Osteoblast (primary cell): ENCODE measurements around the gene SYPL2. TPM values are rescaled to one million over a fixed set of nuclear protein-coding genes. Genes with fewer than 3 reads are reported as not detected.

Experiments used
- DNase-seq: peaks from one replicate; pipeline ENCODE4 v3.0.0; 2011; ENCODE audit warnings: low spot score, mixed read lengths; ENCODE audit not compliant: insufficient read length; ENCODE audit errors: missing footprints
- H2AFZ ChIP-seq: 2 replicates; pipeline ENCODE4 v1.6.0; 2011; ENCODE audit warnings: mild to moderate bottlenecking, low read length
- H3K27ac ChIP-seq: 2 replicates; pipeline ENCODE4 v1.5.1; 2011; ENCODE audit warnings: mild to moderate bottlenecking, low read depth, low read length, moderate library complexity
- H3K27me3 ChIP-seq: 2 replicates; pipeline ENCODE4 v1.6.0; 2012; ENCODE audit warnings: mild to moderate bottlenecking, control low read depth, inconsistent platforms, low read length, moderate library complexity; ENCODE audit not compliant: insufficient read depth
- H3K36me3 ChIP-seq: 2 replicates; pipeline ENCODE4 v1.5.1; 2011; ENCODE audit warnings: mild to moderate bottlenecking, low read length, control low read depth, moderate library complexity; ENCODE audit not compliant: insufficient read depth
- H3K4me1 ChIP-seq: 2 replicates; pipeline ENCODE4 v1.5.1; 2011; ENCODE audit warnings: mild to moderate bottlenecking, low read length, control low read depth, moderate library complexity; ENCODE audit not compliant: insufficient read depth
- H3K4me2 ChIP-seq: 2 replicates; pipeline ENCODE4 v1.6.0; 2011; ENCODE audit warnings: mild to moderate bottlenecking, low read length; ENCODE audit not compliant: insufficient read depth
- H3K4me3 ChIP-seq: fragments of 200-600 bp; sonication (generic); 3 replicates; pipeline ENCODE4 v1.5.1; 2012; ENCODE audit warnings: mild to moderate bottlenecking, low read length, inconsistent platforms; ENCODE audit not compliant: insufficient read depth
- H3K79me2 ChIP-seq: 2 replicates; pipeline ENCODE4 v1.6.0; 2012; ENCODE audit warnings: mild to moderate bottlenecking, low read length, control low read depth, inconsistent platforms; ENCODE audit not compliant: insufficient read depth
- H3K9me3 ChIP-seq: 2 replicates; pipeline ENCODE4 v1.5.1; 2011; ENCODE audit warnings: low read depth, low read length, control low read depth
- H4K20me1 ChIP-seq: 2 replicates; pipeline ENCODE4 v1.6.0; 2012; ENCODE audit warnings: mild to moderate bottlenecking, low read length, control low read depth; ENCODE audit not compliant: insufficient read depth
- CTCF ChIP-seq: IDR thresholded peaks from 2 replicates; pipeline ENCODE4 v1.5.1; 2011; ENCODE audit warnings: mild to moderate bottlenecking, low read depth, low read length, moderate library complexity; ENCODE audit errors: extremely low read depth
- total RNA-seq: library from RNA; depleted of rRNA; stranded (reverse); fragments of >200 nt; gene quantifications from 2 replicates; pipeline ENCODE4 v1.2.3, GENCODE V29; 2012

SYPL2 gene
- total RNA-seq, 1 donor: 1.8 TPM

DNA sequence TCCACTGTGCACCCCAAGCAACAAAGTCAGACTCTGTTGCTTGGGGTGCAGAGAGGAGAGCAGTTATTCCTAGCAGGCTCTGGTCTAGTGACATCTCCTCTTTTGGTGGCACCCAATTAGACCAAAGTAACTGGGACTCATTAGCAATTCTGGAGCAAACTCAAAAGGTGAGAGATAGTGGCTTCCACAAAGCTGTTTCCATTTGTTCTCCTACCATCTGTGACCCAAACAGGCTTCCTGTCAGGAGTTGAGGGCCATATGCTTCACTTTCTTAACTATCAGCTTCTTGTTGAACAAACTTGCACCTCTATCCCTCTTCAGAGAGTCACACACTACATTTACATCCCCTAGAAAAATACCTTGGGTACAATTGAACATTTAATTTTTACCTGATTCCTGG, 15.9 kb downstream of the SYPL2 start:
- no peak for TF ChIP-seq CTCF

DNA sequence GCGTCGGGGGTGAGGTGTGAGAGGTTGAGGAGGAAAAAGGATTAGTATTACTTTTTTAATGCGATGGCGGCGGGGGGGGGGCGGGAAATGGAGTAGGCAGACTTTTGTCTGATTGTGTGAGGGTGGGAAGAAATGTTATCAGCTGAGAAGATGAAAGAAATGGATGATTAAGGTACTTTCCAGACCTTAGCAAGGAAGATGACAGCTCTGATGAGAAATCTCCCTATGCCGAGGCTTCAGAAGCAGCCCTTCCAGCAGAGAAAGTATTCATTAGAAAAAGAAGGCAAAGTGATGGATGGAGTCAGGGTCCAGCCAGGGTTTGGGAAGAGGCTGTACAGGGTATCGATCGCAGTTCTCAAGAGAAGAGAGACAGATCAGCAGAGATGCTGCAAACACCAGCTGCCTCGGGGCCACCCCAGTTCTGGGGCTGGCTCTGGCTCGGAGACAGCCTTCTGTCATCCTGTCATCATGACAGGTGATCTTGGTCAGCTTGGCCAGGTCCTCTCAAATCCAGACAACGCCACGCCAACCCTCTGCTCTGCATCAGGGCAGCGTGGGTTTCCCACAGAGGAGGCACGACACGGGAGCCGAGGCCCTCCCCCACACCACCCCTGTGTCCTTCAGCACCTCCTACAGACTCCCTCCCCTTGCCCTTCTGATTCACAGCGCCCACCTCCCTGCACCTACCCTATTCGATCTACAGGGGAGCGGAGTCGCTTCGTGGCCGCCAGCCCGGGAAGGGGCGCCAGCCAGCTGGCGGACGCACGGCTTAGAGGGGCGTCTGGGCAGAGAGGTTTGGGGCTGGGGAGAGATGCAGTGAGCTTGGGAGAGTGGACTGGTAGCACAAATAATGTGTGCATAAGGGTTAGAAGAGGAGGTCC, 16.7 kb downstream of the SYPL2 start:
- Histone ChIP-seq H3K79me2 (peaks cover 7% of the 10 kb centered on the region), H3K9me3 (no peaks in the 10 kb centered on the region), H3K27ac (no peak overlapping the region), H3K36me3 (no peaks in the 10 kb centered on the region), H3K4me1 (peaks cover 14% of the 10 kb centered on the region), H2AFZ (peak overlapping the region; percentile 95), H3K4me3 (peak overlapping the region; percentile 81), H3K4me2 (peak overlapping the region; percentile 99), H4K20me1 (no peaks in the 10 kb centered on the region), H3K27me3 (peaks cover 23% of the 10 kb centered on the region)
- peak; percentile 89 for DNase-seq
- TF ChIP-seq CTCF: no peak

More for the DNA sequence above, 15.9 kb downstream of the SYPL2 start:
- Histone ChIP-seq H3K4me1 (peaks cover 14% of the 10 kb centered on the region), H3K4me2 (no peak overlapping the region), H3K36me3 (no peaks in the 10 kb centered on the region), H2AFZ (no peak overlapping the region), H3K27ac (no peak overlapping the region), H3K79me2 (peaks cover 7% of the 10 kb centered on the region), H3K27me3 (peaks cover 23% of the 10 kb centered on the region), H4K20me1 (no peaks in the 10 kb centered on the region), H3K4me3 (no peak overlapping the region), H3K9me3 (no peaks in the 10 kb centered on the region)
- DNase-seq: no peak

DNA sequence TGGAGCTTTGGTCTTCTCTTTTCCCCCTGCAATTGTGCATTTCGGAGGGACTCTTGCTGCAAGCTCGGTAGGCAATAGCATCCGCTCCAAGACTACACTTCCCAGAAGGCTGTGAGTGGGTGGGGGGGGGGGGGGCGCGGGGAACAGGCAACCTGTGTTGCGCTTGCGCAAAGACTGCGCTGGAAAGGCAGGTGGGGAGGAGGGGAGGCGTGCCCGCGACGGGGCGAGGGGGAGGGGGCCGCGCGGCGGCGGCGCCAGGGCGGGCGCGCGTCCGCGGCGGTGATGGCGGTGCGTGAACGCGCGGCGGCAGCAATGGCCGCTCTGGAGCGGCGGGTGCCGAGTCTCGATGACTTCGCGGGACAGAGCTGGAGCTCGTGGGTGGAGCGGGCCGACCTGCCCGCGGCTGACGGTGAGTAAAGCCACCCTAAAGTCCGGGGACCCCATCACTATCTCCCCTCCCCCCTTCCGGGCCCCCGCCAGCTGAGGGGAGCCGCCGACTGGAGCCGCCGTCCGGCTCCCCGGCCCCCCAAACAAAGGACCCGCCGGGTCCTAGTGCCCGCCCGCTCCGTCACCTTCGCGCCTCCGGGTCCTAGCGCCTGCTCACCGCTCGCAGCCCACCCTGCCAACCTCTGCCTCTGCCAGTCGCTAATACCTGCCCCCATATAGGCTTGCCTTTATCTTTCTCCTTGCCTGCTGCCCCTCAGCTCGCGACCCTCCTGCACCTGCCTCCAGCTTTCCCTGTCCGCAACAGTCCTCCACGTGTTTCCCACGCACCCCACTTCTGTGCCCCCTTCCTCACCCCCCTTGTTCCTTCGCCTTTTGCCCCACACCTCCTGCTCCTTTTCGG, 17.5 kb downstream of the SYPL2 start, which contains the start of gene ATXN7L2:
ATXN7L2 (plus strand) TSS at position 234 of the 847 bp plus-strand sequence; CDS start at position 283, 49 bp downstream.
- Histone ChIP-seq H2AFZ (peak within 1 kb of the TSS; percentile 99), H3K27ac (peak within 1 kb of the TSS; percentile 86), H3K4me2 (peak within 1 kb of the TSS; percentile 99), H3K4me1 (peaks cover 14% of the 10 kb centered on the region), H3K9me3 (no peaks in the 10 kb centered on the region), H4K20me1 (no peaks in the 10 kb centered on the region), H3K4me3 (peak within 1 kb of the TSS; percentile 93), H3K79me2 (peaks cover 7% of the 10 kb centered on the region), H3K36me3 (peaks cover under 1% of the 10 kb centered on the region), H3K27me3 (peaks cover 20% of the 10 kb centered on the region)
- DNase-seq: peak; percentile 100
- TF ChIP-seq CTCF: no peak
